ENCODE measurements around the gene STX16.

STX16 gene

GRCh38 chr20:58613061-58613854 lies 37.8 kb upstream of the STX16 start:
- no peak for TF ChIP-seq CTCF (IDR thresholded peaks at IDR 0.05; ENCODE audit: insufficient read depth, low read depth, low read length, missing control alignments)
- no peak for DNase-seq (ENCODE audit: low read depth)
- H3K4me3 ChIP-seq (ENCODE audit: low read length) = no peak overlapping the region

- no peak for DNase-seq (ENCODE audit: low read depth)
- H3K4me3 ChIP-seq (ENCODE audit: low read length) = no peak overlapping the region
- no peak for TF ChIP-seq CTCF (IDR thresholded peaks at IDR 0.05; ENCODE audit: insufficient read depth, low read depth, low read length, missing control alignments)
Observed at GRCh38 chr20:58614366-58614765, 36.7 kb upstream of the STX16 start.

- no peak overlapping the region for H3K4me3 ChIP-seq (ENCODE audit: low read length)
Observed at GRCh38 chr20:58614984-58615760, 35.9 kb upstream of the STX16 start.

GRCh38 chr20:58616411-58616810 lies 34.7 kb upstream of the STX16 start:
- no peak for DNase-seq (ENCODE audit: low read depth)
- TF ChIP-seq CTCF (IDR thresholded peaks at IDR 0.05; ENCODE audit: insufficient read depth, low read depth, low read length, missing control alignments) = no peak
- no peak overlapping the region for H3K4me3 ChIP-seq (ENCODE audit: low read length)

More at GRCh38 chr20:58614984-58615760, 35.9 kb upstream of the STX16 start:
- no peak for TF ChIP-seq CTCF (IDR thresholded peaks at IDR 0.05; ENCODE audit: insufficient read depth, low read depth, low read length, missing control alignments)
- no peak for DNase-seq (ENCODE audit: low read depth)

- H3K4me3 ChIP-seq (ENCODE audit: low read length) = no peak overlapping the region
- DNase-seq (ENCODE audit: low read depth) = no peak
- TF ChIP-seq CTCF (IDR thresholded peaks at IDR 0.05; ENCODE audit: insufficient read depth, low read depth, low read length, missing control alignments) = no peak
Observed at GRCh38 chr20:58617158-58617557, 33.9 kb upstream of the STX16 start.

GRCh38 chr20:58618351-58619076 lies 32.6 kb upstream of the STX16 start:
- H3K4me3 ChIP-seq (ENCODE audit: low read length) = no peak overlapping the region
- no peak for TF ChIP-seq CTCF (IDR thresholded peaks at IDR 0.05; ENCODE audit: insufficient read depth, low read depth, low read length, missing control alignments)
- DNase-seq (ENCODE audit: low read depth) = peak; percentile 83
